Measurements from ENCODE around the gene SLC22A17. TPM values are rescaled to one million over a fixed set of nuclear protein-coding genes. Genes with fewer than 3 reads are reported as not detected.

The SLC22A17 gene
- total RNA-seq, 1 donor from 2014 or later, result 22.2 TPM

DNA sequence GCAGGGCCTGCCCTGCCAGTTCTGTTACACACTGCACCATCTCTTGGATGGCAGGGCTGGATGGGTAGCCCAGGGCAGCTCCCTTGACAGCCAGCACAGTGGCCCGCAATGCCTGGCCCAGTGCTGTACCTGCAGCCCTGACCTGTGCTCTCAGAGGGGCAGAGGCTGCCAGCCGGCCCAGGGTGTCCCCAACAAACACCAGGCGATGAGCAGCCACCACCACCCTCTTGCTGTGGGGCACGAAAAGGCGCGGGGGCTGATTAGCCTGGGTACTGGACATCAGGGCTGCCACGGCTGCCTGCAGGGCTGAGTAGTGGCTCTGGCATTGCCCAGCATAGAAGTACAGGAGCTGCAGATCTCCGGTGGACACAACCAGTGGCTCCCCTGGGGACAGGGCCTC, 4.6 kb upstream of the SLC22A17 start:
- TF ChIP-seq EZH2 (IDR thresholded peaks at IDR 0.05) (no peak), EZH2phosphoT487 (IDR thresholded peaks at IDR 0.05) (no peak)
- TF ChIP-seq, protein P1, sequence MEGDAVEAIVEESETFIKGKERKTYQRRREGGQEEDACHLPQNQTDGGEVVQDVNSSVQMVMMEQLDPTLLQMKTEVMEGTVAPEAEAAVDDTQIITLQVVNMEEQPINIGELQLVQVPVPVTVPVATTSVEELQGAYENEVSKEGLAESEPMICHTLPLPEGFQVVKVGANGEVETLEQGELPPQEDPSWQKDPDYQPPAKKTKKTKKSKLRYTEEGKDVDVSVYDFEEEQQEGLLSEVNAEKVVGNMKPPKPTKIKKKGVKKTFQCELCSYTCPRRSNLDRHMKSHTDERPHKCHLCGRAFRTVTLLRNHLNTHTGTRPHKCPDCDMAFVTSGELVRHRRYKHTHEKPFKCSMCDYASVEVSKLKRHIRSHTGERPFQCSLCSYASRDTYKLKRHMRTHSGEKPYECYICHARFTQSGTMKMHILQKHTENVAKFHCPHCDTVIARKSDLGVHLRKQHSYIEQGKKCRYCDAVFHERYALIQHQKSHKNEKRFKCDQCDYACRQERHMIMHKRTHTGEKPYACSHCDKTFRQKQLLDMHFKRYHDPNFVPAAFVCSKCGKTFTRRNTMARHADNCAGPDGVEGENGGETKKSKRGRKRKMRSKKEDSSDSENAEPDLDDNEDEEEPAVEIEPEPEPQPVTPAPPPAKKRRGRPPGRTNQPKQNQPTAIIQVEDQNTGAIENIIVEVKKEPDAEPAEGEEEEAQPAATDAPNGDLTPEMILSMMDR (IDR thresholded peaks at IDR 0.05), result no peak
- Histone ChIP-seq H3K36me3 (no peaks in the 10 kb centered on the region), H4K20me1 (ENCODE audit: low read depth) (peaks cover 53% of the 10 kb centered on the region), H3K4me1 (peaks cover 5% of the 10 kb centered on the region), H3K27me3 (no peaks in the 10 kb centered on the region), H3K9me3 (ENCODE audit: low read depth) (no peaks in the 10 kb centered on the region), H2AFZ (replicated peaks) (no peak overlapping the region), H3K4me3 (no peak overlapping the region), H3F3A (ENCODE audit: low read depth) (peaks cover 81% of the 10 kb centered on the region), H3K79me2 (ENCODE audit: low read depth) (peaks cover 16% of the 10 kb centered on the region), H3K9ac (no peak overlapping the region), H3K4me2 (no peak overlapping the region), H3K27ac (peak overlapping the region; percentile 17)
- no peak overlapping the region for H3K27ac Mint-ChIP-seq
- peaks cover 29% of the 10 kb centered on the region for H3K4me1 Mint-ChIP-seq
- H3K4me3 Mint-ChIP-seq, result no peak overlapping the region
- DNase-seq (ENCODE audit: low spot score), result no peak
- H3K36me3 Mint-ChIP-seq, result peaks cover 26% of the 10 kb centered on the region
- no peaks in the 10 kb centered on the region for H3K9me3 Mint-ChIP-seq
- H3K27me3 Mint-ChIP-seq (ENCODE audit: insufficient read depth, low read depth), result peaks cover 15% of the 10 kb centered on the region

- no peak for DNase-seq (ENCODE audit: low spot score)
- no peak for TF ChIP-seq EZH2 (IDR thresholded peaks at IDR 0.05)
- TF ChIP-seq, protein P1 (IDR thresholded peaks at IDR 0.05), result no peak
- TF ChIP-seq EZH2phosphoT487 (IDR thresholded peaks at IDR 0.05), result no peak
These were observed 4.0 kb upstream of the SLC22A17 start for GRCh38 chr14:23356662-23357061.

DNA sequence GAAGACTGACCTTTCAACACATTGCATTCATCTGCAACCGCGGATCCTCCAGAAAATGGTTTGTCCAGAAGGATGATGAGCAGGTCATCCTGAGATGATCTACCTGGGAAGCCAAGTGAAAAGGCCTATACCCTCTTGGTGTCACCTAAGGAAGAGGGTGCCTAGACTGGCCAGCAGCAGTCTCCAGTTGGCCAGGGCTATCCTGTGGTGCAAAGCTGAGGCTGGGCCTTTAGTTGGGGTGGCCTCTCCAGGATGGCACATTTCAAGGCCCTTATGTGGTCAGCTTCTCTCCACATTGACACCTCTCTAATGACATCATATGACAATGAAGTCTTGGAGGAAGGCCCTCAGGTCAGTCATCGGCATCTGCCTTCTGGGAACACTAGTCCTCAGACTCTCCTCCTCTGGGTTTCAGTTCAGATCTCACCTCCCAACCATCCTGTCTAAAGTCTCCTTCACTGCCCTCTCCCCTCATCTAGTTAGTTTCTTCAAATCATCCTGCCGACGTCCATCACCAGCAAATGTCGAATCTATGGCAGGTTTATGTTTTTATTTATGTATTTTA, 3.3 kb upstream of the SLC22A17 start:
- DNase-seq (ENCODE audit: low spot score), result no peak
- Histone ChIP-seq H3K4me3 (no peak overlapping the region), H3K79me2 (ENCODE audit: low read depth) (peaks cover 6% of the 10 kb centered on the region), H3K27ac (peak overlapping the region; percentile 51), H3K4me1 (peaks cover 5% of the 10 kb centered on the region), H3K36me3 (no peaks in the 10 kb centered on the region), H3K9ac (no peak overlapping the region), H3K9me3 (ENCODE audit: low read depth) (no peaks in the 10 kb centered on the region), H2AFZ (replicated peaks) (no peak overlapping the region), H3K4me2 (no peak overlapping the region), H4K20me1 (ENCODE audit: low read depth) (peaks cover 49% of the 10 kb centered on the region), H3K27me3 (peaks cover 9% of the 10 kb centered on the region), H3F3A (ENCODE audit: low read depth) (peaks cover 75% of the 10 kb centered on the region)
- Mint-ChIP-seq H3K4me1 (peaks cover 24% of the 10 kb centered on the region), H3K27me3 (ENCODE audit: insufficient read depth, low read depth) (peaks cover 19% of the 10 kb centered on the region), H3K27ac (no peak overlapping the region), H3K9me3 (peaks cover 4% of the 10 kb centered on the region), H3K4me3 (no peak overlapping the region), H3K36me3 (peaks cover 22% of the 10 kb centered on the region)
- TF ChIP-seq EZH2phosphoT487 (IDR thresholded peaks at IDR 0.05) (no peak), EZH2 (IDR thresholded peaks at IDR 0.05) (no peak)
- TF ChIP-seq, protein P1 (IDR thresholded peaks at IDR 0.05), result no peak

More at GRCh38 chr14:23356662-23357061, 4.0 kb upstream of the SLC22A17 start:
- Histone ChIP-seq H3K4me1 (peaks cover 3% of the 10 kb centered on the region), H3K27me3 (peaks cover 2% of the 10 kb centered on the region), H3K36me3 (no peaks in the 10 kb centered on the region), H4K20me1 (ENCODE audit: low read depth) (peaks cover 50% of the 10 kb centered on the region), H2AFZ (replicated peaks) (no peak overlapping the region), H3K9me3 (ENCODE audit: low read depth) (no peaks in the 10 kb centered on the region), H3F3A (ENCODE audit: low read depth) (peaks cover 79% of the 10 kb centered on the region), H3K79me2 (ENCODE audit: low read depth) (peaks cover 12% of the 10 kb centered on the region), H3K9ac (no peak overlapping the region), H3K27ac (peak overlapping the region; percentile 17), H3K4me2 (no peak overlapping the region), H3K4me3 (no peak overlapping the region)
- H3K4me3 Mint-ChIP-seq, result no peak overlapping the region
- no peak overlapping the region for H3K27ac Mint-ChIP-seq
- H3K4me1 Mint-ChIP-seq, result peaks cover 23% of the 10 kb centered on the region
- H3K36me3 Mint-ChIP-seq, result peaks cover 23% of the 10 kb centered on the region
- H3K9me3 Mint-ChIP-seq, result no peaks in the 10 kb centered on the region
- peaks cover 15% of the 10 kb centered on the region for H3K27me3 Mint-ChIP-seq (ENCODE audit: insufficient read depth, low read depth)
